Measurements from ENCODE around the gene GPAM.
"Not testable (repeated sequence)": the region's sequence is repeated elsewhere in the genome, so short reads cannot be mapped to it uniquely, and the experiment has no call there.

The GPAM gene

GRCh38 chr10:112216966-112217365, 33.4 kb upstream of the GPAM start:
- Histone ChIP-seq H3K4me3 (no peak overlapping the region), H3K27ac (no peak overlapping the region)

DNA sequence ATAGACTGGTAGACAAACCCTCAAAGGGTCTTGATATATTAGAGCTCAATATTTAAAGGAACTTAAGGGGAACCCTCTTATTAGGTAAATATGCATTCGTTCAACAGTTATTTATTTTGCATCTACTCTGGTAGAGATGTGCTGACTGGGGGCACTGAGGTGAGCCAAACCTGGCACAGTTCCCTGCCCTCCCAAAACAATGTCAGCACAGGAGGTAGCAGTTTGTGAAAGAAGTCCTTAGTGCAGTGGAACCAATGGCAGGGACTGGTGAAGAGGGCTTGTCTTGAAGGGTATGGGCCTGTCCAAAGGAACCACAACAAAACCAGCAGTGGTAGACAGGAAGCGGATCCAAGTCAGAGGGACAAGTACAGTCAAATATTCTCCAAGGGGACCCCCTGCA, 32.6 kb upstream of the GPAM start:
- H3K27ac ChIP-seq, result no peak overlapping the region
- H3K4me3 ChIP-seq, result no peak overlapping the region

GRCh38 chr10:112215342-112215774, 31.8 kb upstream of the GPAM start:
- H3K27ac ChIP-seq, result no peak overlapping the region
- no peak overlapping the region for H3K4me3 ChIP-seq

DNA sequence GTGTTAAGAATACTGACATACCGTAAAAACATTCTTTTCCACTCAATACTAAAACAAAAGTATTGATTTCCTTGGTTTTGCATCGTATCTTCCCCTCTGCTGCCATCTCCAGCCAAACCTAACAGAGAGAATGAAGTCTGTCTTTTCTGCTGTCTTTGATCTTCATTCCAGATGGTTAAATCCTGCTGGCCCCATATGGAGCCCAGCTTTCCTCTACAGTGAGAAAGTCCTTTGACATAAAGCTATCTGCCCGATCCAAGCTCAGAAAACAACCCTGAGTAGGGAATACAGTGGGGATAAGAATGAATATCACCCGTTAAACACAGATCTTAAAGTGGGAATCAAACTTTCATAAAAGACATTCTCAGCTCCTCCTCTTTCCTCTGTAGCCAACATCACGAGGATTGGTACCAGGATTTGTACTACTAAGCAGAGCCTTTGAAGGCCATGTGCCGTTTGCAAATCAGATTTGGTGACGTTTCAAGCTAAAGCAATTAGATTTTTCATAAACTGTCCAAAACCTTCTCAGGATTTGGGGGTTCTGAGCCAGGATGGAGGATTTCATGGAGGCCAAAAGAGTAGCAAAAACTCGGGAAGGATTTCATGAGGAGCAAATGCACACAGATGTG, 30.8 kb upstream of the GPAM start:
- no peak overlapping the region for H3K27ac ChIP-seq
- H3K4me3 ChIP-seq, result no peak overlapping the region

- no peak overlapping the region for H3K27ac ChIP-seq
- no peak overlapping the region for H3K4me3 ChIP-seq
These were observed 30.3 kb upstream of the GPAM start for GRCh38 chr10:112213836-112214235.

DNA sequence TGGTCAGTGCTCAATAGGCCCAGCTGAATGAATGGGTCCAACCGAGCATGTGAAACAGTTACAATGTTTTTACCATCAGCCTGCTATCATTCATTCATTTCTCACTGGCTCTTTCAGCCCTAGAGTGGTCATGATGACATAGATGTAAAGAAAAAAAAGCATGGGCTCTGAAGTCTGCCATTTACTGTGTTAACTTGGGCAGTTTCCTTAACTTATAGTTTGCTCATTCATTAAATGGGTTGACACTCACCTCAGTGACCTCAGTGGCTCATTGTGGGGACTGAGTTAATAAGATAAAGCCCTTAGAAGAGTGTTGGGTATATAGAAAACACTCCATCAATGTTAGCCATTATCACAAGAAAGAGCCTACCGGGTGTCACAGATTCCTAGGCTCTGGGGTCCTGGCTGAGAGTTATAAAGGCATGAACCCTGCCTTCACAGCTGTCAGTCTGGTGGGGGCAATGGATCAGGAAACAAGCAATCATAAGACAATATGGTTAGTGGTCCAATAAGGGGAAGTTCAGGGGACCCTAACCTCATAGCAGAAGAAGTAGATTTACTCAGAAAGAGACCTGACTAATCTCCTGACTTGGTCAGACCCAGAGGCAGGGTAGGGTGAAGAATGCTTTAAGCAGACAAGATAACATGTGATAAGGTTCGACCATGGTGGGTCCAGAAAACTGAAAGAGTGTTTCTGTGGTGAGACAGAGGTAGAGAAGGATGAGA, 29.7 kb upstream of the GPAM start:
- no peak overlapping the region for H3K27ac ChIP-seq
- H3K4me3 ChIP-seq, result no peak overlapping the region

- H3K27ac ChIP-seq, result no peak overlapping the region
These were observed 27.1 kb upstream of the GPAM start for GRCh38 chr10:112210666-112211065.

DNA sequence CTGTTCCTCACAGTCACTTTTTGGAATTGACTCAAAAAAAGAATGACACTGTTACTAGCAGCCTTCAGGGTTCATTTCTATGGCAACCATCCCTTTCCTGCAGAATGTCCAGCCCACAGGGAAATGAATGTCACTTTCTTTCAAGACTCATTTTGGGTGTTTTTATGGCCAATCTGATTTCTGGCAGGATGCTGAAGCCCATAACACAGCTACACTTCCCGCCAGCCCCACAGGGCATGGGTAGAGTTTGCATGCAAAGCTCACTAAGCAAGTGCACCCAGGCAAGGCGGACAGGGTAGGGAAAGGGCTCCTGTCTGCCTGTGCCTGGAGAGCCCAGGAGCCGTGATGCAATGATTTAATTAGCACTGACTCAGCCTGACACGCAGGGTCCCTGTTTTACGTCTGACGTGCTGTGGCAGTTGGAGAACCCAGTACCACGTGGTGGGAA, 26.1 kb upstream of the GPAM start:
- Histone ChIP-seq H3K4me3 (no peak overlapping the region), H3K27ac (no peak overlapping the region)

More at GRCh38 chr10:112210666-112211065, 27.1 kb upstream of the GPAM start:
- no peak overlapping the region for H3K4me3 ChIP-seq

- no peak overlapping the region for H3K27ac ChIP-seq
- no peak overlapping the region for H3K4me3 ChIP-seq
These were observed 25.4 kb upstream of the GPAM start for GRCh38 chr10:112208997-112209396.

DNA sequence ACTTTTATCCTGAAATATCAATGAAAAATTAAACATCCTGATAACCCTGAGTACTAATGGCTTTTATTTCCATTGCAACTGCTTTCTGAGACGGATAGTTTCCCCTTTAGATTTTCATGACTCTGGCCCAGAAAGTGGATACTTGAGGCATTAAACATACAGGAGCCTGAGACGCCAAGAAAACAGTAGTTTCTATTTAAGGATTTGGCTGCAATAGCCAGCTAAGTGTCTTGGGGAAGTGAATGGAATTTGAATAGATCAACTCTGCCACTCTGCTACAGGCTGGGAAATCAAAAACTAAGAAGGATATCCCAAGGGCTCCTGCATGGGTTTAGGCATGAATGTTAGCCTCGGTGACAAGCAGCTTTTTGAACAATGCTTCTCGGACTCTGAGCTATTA, 24.7 kb upstream of the GPAM start:
- H3K27ac ChIP-seq, result no peak overlapping the region

GRCh38 chr10:112203328-112204076, 19.9 kb upstream of the GPAM start:
- Histone ChIP-seq H3K4me3 (no peak overlapping the region), H3K27ac (no peak overlapping the region)

More for the DNA sequence above, 24.7 kb upstream of the GPAM start:
- no peak overlapping the region for H3K4me3 ChIP-seq

DNA sequence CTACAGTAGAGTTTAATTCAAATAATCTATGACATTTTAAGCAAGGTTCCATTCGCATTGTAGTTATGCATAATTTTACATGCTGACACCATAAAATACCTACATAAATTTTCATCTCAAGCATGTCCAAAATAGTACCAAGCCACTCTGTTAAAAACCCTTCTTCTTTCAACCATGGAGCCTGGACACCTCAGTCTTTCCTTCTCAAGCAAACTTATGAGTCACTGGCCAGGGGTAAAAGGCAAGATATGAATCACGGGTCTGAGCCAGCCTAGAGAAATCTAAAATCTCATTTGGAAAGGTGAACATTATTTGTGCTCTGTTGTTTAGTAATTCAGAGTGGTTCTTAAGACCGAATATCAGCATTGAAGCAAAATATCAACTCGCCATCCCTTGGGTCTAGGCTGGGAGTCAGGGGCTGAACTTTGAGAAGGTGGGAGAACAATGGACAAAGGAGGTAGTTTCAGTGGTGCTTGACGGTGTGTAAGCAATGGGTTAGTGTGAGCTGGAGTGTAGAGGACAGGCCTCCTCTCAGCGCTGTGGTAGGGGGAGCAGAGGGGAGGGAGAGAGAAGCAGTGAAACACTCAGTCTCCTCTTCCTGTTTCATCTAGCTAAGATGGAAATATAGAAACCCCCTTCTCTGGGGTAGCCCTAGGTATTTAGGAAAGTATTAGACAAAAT, 19.1 kb upstream of the GPAM start:
- Histone ChIP-seq H3K27ac (no peak overlapping the region), H3K4me3 (no peak overlapping the region)

DNA sequence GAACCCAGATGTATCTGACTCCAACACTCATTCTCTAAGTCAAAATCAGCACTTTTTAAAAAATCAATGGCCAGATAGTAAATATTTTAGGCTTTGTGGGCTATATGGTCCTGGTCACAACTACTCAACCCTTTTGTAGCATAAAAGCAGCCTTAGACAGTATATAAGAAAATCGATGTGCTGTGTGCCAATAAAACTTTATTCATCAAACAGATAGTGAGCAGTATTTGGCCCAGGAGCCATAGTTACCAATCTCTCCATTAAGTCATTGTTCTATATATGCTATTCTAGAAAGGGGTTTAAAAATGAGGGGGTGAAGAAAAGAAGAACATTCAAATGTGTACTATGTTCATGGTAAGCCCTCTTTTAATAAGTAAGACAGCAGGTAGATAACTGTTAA, 18.5 kb upstream of the GPAM start:
- H3K4me3 ChIP-seq, result no peak overlapping the region
- H3K27ac ChIP-seq, result no peak overlapping the region

DNA sequence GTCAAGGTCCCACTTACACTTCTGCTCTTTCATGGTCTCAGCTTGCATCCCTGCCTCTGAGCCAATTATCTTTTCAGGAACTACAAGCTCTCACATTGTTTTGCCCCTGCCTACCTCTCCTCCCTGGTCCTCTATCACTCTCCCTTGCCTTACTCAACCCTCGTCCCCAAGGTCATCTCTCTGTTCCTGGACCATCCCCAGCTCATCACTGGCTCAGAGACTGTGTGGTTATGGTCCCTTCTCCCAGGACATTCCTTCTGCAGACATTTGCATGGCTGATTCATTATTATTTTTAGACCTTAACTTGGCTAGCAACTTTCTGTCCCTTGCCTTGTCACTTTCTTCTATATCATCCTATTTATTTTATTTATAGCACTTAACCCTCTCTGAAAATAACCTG, 17.8 kb upstream of the GPAM start:
- Histone ChIP-seq H3K27ac (no peak overlapping the region), H3K4me3 (no peak overlapping the region)

- H3K4me3 ChIP-seq, H3K27ac ChIP-seq: not testable (repeated sequence)
These were observed 16.7 kb upstream of the GPAM start for GRCh38 chr10:112200259-112200658.

- H3K4me3 ChIP-seq, H3K27ac ChIP-seq: not testable (repeated sequence)
These were observed 14.1 kb upstream of the GPAM start for GRCh38 chr10:112197662-112198061.

GRCh38 chr10:112195224-112195623, 11.7 kb upstream of the GPAM start:
- Histone ChIP-seq H3K27ac (no peak overlapping the region), H3K4me3 (no peak overlapping the region)

DNA sequence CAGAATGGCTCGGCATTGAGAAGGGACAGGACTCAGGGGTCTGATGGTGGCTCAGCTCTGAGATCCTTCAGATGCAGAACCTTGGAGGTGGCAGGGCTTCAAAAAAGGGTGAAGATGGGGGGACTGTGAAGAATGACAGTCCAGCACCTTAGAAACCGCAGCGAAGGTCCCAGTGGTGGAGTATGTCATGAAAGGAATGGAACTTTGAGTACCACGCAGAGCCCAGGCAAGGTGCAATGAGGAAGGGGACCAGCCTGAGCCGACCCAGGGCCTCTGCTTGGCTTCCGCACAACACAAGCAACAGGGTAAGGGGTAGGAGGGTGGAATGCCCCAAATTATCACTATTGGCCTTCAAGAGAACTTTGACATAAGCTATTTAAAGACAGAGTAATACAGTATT, 8.2 kb upstream of the GPAM start:
- Histone ChIP-seq H3K27ac (no peak overlapping the region), H3K4me3 (no peak overlapping the region)

GRCh38 chr10:112191041-112191590, 7.6 kb upstream of the GPAM start:
- Histone ChIP-seq H3K4me3 (no peak overlapping the region), H3K27ac (no peak overlapping the region)

GRCh38 chr10:112189465-112189864, 5.9 kb upstream of the GPAM start:
- no peak overlapping the region for H3K4me3 ChIP-seq
- H3K27ac ChIP-seq, result no peak overlapping the region

All from skin epidermis (tissue), 12 donors.